ENCODE data around the gene PLIN4.

PLIN4 gene

GRCh38 chr19:4521888-4522242, 3.6 kb upstream of the PLIN4 start:
- no peak for TF ChIP-seq CTCF (IDR thresholded peaks at IDR 0.05; ENCODE audit: low read depth, low read length)
- no peak for DNase-seq (ENCODE audit: extremely low read depth, low read depth)

- DNase-seq (ENCODE audit: extremely low read depth, low read depth) = no peak
- no peak for TF ChIP-seq CTCF (IDR thresholded peaks at IDR 0.05; ENCODE audit: low read depth, low read length)
These were observed 3.0 kb upstream of the PLIN4 start for GRCh38 chr19:4521170-4521887.

DNA sequence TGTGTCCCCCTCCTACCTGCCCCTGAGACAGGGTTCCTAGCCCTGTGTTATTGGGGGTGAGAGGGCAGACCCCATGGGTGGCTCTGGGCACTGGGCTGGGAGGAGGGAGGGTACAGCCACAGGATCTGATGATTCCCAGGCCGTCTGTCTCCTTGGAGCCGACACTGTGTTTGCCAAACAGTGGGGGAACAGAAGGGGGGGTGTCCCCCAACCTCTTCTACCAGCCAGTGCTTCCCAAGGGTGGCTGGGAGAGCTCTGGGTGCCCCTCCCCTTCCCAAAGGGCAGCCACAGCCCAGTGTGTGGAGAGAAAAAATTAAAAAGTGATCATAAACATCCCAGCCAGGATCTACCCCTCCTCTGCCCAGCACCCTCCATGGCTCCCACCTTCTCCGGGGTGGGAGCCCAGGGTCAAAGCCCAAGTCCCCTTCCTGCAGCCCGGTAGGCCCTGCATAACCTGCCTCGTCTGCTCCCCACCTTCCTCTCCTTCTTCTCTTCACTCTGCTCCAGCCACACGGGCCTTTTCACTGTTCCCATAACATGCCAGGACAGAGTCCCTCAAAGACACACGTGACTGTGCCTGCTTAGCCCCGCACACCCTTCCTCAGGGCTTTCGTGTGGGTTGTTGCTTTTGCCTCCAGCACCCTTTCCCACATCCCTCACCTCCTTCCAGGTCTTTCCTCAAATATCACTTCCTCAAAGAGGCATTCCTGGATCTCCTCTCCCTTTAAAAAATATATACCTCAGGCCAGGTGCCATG, 1.4 kb upstream of the PLIN4 start:
- no peak for DNase-seq (ENCODE audit: extremely low read depth, low read depth)
- no peak for TF ChIP-seq CTCF (IDR thresholded peaks at IDR 0.05; ENCODE audit: low read depth, low read length)

- DNase-seq (ENCODE audit: extremely low read depth, low read depth) = no peak
- TF ChIP-seq CTCF (IDR thresholded peaks at IDR 0.05; ENCODE audit: low read depth, low read length) = no peak
These were observed 848 bp upstream of the PLIN4 start for GRCh38 chr19:4519172-4519496.

DNA sequence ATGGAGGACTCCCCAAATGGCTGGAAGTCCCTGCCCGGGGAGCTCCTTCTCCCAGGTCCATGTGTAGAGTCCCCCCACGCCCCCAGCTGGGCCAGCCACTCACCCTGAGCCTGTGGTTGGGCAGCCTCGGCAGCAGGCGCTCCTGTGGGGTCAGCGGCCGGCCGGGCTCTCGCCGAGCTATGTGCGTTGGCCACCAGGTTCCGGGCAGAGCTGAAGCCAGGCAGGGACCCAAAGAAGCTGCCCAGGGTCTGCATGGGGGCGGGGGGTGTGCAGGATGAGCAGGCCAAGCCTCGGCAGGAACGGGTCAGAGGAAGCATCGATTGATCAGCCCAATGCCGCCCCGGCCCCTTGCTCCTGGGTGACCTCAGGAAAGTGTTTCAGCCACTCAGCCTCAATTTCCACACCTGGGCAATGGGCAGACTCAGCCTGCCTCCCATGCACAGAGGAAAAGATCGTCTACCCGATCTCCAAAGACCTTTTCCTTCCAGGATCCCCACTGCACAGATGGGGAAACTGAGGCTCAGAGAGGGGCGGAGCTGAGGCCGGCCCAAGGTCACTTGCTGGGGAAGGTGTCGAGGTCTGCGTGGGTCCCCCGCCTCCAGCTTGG, 732 bp downstream of the PLIN4 start:
- no peak for DNase-seq (ENCODE audit: extremely low read depth, low read depth)
- TF ChIP-seq CTCF (IDR thresholded peaks at IDR 0.05; ENCODE audit: low read depth, low read length) = no peak

- no peak for DNase-seq (ENCODE audit: extremely low read depth, low read depth)
- TF ChIP-seq CTCF (IDR thresholded peaks at IDR 0.05; ENCODE audit: low read depth, low read length) = no peak
These were observed 1.4 kb downstream of the PLIN4 start for GRCh38 chr19:4516939-4517300.

DNA sequence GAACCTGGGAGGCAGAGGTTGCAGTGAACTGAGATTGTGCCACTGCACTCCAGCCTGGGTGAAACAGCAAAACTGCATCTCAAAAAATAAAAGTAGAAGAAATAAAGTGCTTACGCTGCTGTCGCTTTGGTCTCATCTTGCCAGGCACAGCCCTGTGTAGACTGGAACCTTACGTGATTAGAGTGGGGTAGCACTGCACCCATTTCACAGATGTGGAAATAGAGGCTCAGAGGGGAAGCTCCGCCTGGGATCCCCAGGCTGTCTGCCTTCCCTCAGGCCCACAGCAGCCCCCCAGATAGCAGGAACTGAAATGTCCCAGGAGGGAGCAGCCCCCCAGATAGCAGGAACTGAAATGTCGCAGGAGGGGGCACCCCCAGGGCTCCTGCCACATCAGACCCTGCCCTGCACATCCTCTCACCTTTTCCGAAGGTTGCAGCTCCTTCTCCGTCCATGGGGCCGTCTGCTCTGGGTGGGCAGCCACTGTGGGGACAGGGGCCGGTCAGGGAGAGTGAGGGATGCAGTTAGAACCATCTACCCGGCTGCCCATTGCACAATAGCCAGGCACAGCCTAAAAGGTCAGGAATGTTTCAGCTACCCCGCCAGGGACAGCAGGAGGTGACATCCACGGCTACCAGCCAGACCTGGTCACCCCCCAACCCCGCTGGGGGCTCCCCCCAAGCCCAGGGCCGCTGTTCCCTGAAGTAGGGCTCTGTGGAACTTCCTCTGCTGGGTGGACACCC, 1.9 kb downstream of the PLIN4 start:
- no peak for TF ChIP-seq CTCF (IDR thresholded peaks at IDR 0.05; ENCODE audit: low read depth, low read length)

More for the DNA sequence above, 1.9 kb downstream of the PLIN4 start:
- no peak for DNase-seq (ENCODE audit: extremely low read depth, low read depth)
